Left renal cortex interstitium (tissue), 4 donors: Measurements from ENCODE around the gene ZBTB20. TPM values are rescaled to one million over a fixed set of nuclear protein-coding genes. Genes with fewer than 3 reads are reported as not detected.
A peak's percentile ranks its signal among the peaks of the same experiment; 100 is the strongest.

ENCODE experiments used
- DNase-seq, 4 donors: peaks; one replicate each; pipeline ENCODE4 v3.0.0-alpha.2; 2013; ENCODE audit warnings: low read depth in 4 of 4, low spot score in 2 of 4, missing footprints in 1 of 4
- polyA plus RNA-seq, 4 donors: library from polyadenylated mRNA; unstranded; fragments of 120-200 nt; gene quantifications; one replicate each; pipeline ENCODE4 v1.2.1, GENCODE V29; 2013; ENCODE audit not compliant: insufficient read length in 4 of 4

Gene ZBTB20
- polyA plus RNA-seq, 4 donors: 4.5 to 6.5 (median 5.8) TPM

DNA sequence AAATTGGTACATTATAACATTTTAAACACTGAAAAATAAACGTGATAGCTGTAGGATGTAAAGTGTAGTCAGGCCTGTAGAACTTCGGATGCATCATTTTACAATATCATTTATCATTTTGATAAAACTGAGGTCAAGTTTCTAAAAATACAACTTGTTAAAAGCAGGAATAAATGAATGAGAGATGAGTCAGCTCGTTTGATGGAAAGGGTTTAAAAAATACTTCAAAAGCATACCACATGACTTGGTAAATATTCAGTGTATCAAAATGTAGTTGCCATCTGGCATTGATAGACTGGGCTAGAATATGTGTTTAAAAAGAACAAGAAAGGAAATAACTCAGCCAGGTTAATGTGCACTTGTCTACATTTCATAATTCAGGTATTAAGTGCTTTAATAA is 496.3 kb downstream of the ZBTB20 start:
- DNase-seq: no peak

DNA sequence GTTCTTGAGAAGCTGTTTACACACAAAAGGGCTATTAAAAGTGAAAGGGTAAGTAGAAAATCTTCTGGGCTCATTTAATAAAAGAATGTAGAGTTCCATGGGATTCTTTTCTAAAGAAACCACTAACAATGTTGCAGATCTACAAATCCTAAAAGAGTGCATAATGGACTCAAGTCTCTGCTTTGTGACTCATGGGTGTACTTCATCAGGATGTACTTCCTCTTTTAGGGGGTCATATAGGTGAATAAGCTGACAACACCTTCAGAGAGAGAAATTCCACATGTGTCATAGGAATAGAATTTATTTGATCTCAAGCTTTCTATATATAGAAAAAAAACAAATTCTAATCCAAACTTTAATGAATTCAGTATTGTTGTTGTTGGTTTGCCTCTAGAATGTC is 497.8 kb downstream of the ZBTB20 start:
- DNase-seq: no peak

DNA sequence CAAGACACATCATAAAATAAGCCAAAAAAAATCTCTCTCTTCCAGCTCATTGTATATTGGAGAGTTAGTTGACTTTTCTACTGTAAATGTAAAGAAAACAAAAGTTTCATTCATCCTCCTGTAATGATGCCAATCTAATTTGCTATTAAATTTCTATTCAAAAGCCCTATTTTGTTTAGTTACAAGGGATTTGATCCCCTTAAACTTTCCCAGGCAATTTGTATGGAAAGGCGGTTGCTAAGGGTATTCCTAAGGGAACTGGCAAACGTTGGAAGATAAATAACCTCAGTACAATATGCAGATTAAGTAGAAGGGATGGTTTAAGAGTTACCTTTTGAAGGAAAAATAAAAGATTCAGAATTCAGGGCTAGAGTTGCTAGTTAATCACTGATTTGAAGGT is 500.6 kb downstream of the ZBTB20 start:
- no peak for DNase-seq

DNA sequence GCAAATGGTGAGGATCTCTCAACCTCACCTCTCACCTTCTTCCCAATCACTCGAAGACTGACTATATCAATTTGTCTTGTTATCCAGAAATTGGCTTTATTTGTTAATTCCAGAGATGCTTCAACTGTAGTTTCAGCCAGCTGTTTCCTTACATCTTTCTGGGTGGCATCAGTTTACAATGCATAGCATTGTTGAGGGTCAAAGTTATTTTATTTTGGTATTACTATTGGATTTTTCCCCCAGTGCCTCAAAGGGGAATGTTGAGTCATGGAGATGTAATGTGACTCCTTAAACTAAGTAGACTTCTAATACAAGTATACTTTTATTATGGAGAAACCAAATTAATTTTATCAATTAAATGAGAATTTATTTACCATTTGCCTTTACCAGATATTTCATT is 501.7 kb downstream of the ZBTB20 start:
- no peak for DNase-seq

DNA sequence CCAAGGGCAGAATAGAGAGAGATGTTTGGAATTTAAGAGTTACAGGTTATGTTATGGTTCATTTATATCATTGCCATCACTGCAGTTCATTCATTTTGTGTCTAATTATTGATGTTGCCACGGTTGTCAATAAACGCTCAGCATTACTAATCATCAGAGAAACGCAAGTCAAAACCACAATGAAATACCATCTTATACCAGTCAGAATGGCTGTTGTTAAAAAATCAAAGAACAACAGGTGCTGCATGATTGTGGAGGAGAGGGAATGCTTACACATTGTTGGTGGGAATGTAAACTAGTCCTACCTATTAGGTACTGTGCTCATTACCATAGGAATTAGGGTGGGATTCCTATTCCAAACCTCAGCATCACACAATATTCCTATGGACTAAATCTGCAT is 502.7 kb downstream of the ZBTB20 start:
- DNase-seq: no peak

DNA sequence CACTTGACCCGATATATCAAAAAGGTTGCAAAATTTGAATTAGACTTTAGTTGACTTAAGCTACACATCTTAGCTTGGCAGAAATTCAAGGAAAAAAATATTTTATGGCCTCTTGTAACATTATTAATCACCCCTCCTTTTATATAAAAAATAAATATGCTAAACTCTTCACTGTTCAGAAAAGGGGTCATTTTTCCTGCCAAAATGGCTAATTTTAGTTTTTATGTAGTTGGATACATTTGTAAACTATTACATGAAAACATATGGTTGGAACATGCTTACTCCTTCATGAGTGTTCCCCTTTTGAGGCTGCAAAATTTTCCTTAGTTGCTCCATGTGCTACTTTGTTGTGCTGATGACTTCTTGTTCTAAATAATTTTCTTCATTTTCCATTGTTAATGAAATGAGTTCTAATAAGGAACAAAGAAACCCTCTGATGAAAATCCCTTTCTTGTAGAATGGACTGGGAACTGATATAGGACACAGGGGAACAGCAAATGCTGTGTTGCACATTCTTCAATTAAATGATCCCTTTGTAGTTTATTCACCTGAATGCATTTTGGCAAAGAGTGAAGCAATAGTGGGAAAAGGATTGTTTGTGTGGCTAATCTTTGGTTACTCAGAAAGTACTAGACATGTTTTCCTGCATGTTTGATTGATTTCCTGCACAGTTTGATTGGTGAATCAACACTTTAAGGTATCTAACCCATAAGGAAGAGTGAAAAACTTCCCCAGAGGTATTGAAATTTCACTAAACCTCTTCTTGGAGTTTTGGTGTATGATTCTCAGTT is 503.9 kb downstream of the ZBTB20 start:
- no peak for DNase-seq

DNA sequence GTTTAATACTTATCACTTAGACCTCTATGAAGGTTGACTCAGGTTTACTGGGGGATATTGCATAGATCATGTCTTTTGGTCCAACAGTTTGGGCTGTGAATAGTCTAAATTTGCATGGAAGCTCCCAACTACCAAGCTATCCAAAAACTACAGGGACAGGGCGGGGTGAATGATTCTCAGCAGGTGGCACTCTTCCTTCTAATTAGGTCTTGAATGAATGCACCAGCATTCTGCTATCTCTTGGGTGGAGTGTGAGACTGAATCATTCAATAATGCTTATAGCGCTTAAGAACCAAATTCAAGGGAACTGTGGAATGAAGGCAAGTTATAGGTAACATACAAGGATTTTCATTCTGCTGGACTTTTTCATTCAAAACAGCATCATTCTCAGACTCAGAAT is 507.0 kb downstream of the ZBTB20 start:
- DNase-seq: no peak

DNA sequence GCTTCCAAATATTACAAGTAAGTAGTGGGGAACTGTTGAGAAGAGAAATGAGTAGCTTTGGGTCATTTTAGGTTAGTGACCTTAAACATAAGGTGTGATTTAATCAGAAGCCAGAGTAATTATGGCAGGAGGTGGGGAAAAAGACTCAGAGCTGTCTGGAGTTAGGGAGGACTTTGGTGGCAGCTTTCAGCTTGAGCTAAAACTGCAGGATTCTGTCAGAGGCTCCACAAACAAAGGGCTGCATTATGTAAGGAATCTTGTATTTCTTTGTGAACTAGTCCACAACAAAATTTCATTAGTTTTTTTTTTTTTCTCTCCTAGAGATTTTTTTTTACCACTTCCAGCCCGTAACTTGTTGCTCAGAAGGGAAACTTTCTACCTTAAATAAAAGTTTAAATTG is 507.9 kb downstream of the ZBTB20 start:
- no peak for DNase-seq

DNA sequence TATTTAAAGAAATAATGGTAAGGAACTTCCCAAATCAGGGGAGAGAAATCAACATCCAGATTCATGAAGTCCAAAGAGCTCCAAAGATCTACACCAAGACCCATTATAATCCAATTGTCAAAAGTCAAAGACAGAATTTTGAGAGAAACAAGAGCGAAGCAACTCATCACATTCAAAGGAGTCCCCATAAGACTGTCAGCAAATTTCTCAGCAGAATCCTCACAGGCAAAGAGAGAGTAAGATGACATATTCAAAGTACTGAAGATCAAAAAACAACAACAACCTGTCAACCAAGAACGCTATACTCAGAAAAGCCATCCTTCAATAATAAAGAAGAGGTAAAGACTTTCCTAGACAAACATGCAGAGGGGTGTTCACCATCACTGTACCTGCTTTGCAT is 511.2 kb downstream of the ZBTB20 start:
- no peak for DNase-seq

DNA sequence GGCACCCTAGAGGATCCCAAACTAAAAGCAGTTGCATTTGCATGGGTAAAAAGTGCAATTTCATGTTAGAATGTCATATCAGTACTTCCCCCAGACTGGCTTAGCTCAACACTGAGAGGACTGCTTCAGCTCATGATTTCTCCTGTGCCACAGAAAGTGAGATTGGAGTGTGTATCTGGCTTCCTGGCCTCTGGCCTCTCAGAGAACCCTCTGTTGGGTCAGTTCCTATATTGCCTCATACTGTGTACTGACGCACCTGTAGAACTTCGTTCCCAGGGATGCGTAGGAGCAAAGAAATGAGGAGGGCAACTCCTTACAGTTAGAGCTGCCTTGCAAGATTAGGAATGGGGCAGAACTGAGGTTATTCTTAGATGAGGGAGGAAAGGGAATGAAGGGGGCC is 512.5 kb downstream of the ZBTB20 start:
- no peak for DNase-seq

DNA sequence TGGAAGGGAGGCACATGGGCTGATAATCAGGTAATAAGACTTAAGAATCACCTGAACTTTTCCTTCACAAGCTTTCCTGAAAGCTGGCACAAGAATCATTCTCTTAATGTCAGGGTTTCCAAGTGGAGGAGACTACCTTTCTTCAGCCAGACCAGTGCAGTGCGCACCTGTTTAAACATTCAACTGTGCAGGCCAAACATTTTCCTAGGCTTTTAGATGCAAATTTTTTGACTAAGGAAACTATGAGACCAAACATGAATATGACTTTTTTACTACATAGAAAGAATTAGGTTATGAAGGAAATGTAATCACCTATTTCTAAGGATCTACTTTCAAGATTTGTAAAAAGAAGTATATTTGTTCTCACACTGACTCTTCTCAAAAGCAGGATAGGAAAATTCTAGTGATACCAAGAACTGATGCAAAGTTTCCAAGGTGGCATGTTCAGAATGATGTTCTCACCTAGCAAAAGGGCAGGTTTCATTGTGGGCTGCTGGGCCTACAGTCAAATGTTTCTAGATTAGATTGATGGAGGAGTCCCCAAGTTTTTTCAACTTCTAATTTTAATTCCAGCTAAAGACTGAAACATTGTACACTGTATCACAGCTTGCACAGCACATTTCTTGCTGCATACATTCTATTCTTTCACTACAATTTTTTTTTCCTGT is 514.2 kb downstream of the ZBTB20 start:
- no peak for DNase-seq

DNA sequence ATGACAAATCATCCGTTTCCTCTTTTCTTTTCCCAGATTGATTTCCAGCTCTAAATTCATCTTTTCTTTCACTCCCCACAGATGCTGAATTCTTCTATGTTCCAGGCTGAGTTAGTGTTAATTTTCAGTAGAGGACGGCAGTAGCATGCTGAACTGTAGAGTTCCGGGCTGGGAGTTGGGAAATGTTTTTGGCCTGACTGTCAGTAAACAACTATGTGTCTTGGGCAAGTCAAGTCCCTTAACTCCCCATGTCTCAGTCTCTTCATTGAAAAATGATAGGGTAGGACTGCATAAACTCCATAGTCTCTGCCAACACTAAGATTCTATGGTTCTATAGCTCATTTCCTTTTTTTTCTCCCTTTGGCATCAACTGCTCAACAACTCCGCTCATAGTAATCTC is 519.3 kb downstream of the ZBTB20 start:
- no peak for DNase-seq

DNA sequence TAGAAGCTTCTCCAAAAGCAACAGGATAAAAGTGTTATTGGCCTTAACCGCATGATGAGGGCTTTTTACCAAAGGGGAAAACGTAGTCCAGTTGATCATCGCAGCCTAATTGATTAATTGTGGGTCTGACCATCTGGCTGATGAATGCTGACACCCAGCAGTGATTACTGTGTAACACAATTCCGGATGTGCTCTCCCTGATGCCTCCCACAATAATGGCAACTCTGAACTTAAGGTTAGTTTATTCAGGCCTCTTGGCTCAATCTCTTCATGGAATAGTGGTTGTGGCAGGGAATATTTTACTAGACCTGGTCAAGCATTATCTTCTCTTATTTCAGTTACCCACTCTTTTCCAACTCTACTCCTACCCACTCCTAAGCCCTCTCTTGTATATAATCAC is 520.3 kb downstream of the ZBTB20 start:
- no peak for DNase-seq

DNA sequence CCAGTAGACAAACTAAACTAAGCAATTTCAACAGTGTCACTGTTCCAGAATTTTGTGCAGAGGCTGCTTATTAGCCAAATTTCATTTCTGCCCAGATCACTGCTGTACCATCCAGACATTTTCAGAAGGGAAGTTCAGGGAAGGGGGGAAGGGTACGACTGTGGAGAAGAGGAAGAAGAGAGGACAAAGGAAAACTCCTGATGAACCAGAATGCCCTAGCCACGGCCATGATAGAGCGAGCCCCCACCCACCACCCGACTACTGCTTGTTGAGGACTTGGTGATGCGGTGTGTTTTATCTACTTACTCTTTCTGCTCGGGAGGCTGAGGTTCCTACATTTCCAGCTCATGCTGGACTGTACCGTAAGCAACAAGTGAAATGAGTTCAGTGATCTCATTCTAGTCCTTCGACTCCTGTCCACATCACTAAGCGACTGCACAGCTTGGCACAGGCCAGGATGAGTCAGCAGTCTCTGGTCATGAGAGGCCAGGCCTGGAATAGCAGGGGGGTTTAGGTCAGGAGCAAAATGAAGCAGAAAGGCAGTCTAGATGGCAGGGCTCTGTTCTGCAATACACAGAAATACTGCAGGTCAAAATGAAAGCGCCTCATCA is 522.4 kb downstream of the ZBTB20 start:
- peak in 1 of 4 donors; percentile 37 for DNase-seq

DNA sequence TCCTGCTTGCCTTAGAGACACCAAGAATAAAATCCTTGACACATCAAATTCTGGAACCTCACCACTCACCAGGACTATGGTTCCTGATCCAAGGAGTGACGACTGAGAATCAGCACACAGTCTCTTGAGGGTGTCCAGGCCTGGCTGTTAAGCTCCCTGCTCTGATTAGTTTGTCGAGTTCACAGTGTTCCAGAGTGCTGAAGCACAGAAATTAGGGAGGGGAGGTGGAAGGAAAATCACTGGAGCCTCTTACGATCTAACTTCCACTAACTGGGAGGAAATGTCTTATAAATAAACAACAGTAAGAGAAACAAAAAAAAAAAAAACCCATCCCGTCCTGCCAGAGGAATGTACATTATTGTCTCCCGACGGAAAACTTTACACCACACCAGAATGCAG is 523.0 kb downstream of the ZBTB20 start:
- DNase-seq: peak in 2 of 4 donors; percentile 27 to 47

DNA sequence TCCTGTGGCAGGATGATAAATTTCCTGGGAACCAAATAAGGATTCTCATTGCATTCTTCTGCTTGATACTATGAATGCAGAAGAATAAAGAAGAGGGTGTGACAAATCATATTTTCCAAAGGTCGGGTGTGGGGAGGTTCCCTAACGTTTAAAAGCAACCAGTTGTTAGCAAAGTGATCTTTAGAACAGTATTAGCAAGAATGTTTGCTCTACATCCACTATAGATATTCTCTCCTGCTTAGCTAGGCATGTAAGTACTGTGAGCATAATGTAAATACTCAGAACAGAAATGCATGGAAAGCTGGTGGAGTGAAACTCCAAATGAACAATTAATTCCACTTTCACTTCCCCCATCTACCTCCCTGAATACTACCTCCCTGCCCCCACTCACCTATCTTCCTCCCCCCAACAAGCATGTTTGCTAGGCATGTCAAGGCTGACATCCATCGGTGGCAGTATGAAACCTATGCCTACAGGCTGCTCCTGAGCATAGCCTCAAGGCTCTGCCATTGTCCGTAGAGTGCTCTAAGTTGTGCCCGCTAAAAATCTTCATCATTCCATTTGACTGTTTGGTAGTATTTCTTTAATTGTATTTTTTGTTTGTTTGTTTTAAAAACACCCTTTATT is 523.6 kb downstream of the ZBTB20 start:
- DNase-seq: no peak

DNA sequence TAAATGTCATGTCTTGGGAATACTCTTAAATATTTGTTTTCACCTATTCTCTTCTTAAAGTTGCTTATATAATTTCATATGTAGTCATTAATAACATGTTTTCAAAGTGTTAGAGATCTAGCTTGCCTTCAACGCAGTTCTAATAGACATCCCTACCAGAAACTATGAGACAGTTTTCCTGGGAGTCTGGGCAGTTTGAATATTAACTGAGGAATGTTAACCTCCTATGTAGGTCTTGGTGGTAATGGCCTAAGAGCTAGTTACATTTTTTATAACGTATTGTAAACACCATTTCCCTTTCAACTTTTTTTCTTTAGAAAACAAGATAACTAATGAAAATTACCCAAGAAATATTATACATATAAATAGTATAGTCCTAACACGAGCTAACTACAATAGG is 525.1 kb downstream of the ZBTB20 start:
- DNase-seq: no peak

DNA sequence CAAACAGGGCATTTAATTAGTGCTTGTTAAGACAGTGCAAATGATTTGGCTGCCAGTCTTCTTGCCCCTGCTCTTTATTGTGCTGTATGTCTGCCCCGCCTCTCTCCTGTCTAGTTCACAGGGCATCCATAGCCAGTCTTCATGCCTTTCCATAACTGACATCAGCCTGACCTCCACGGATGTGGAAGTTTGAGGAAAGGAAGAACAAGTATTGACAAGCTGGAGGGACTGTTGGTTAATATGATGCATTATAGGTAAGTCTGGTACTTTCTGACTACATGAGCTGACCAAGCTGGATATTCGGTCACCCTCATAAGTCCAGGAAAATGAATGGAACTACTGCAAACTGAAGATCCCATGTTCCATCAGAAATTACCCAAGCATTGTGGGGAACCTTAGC is 527.3 kb downstream of the ZBTB20 start:
- DNase-seq: no peak

DNA sequence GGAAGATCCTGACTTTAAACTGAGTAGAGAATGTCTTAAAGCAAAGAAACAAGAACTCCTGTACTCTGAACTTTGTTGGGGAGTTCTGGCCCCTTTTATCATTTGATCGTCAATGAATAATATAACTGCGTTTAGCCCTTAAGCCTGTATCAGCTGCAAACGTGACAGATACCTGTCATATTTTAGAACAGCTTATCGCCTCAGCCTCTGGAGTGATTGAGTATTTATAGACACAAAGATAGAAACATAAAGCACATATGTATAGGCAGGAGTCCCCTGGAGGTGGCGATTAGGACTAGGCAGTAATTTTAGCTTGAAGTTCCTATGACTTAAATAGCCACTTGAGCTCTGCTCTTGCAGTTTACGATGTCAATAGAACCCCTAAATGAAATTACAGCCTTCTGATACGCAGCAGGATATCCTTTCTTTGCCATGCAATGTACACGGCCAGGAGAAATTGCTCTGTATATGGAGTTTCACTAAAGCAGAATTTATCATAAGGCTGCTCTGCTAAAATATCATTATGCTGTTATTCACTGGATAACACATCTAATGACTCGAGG is 531.5 kb downstream of the ZBTB20 start:
- no peak for DNase-seq

DNA sequence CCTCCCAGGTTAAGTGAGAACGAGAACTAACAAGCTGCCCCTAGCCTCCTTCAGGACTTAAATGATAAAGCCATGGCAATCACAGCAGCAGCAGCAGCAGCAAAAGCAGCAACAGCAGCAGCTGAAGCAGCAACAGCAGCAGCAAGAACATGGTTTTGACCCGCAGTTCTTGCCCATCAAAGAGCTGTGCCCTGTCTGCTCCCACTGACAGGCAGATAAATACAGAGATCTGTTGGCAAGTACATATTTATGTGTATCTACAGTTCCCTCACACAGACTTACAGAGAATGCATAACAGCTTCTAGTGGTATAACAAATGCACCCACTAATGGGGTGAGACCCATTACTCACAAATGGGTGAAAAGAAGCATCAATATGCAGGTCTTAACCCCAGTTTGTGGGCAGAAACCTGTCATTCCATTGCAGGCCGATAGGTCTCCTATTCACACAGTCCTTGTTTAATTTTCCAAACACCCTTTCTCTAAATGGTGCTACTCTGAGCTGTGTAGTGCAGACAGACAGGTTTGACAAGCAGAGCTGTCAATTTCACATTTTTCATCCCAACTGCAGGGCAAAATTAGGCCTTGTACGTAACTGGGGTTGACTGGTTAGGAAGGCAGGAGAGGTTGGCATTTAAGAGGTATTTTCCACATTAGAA is 537.0 kb downstream of the ZBTB20 start:
- no peak for DNase-seq

DNA sequence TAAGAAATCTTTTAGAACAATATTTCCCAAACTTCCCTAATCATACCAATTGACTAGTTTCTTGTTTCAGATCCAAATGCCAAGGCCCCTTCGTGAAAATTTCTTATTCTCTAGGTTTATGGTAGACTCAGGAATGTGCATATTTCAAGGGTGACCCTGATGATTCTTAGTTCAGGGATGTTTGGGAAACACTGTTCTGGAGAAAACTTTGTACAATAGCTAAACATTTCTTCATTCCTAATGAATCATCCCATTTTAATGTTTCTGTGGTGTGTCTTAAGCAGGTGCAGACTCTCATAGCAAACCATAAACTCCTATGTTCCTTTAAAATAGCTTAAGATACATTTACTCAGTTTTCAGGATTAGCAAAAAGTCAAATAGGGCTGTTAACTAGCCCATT is 538.8 kb downstream of the ZBTB20 start:
- no peak for DNase-seq
